HCT116 (cell line): ENCODE results near the gene APOL3.

Source experiments
- RAD21 ChIP-seq: IDR thresholded peaks from 2 replicates; pipeline ENCODE4 v1.6.1; 2012; ENCODE audit warnings: low read depth, mild to moderate bottlenecking
- TF ChIP-seq, protein P1 (sequence below), 3 experiments: fragments of 200-600 bp in 1 of 3; sonication (generic) in 1 of 3; IDR thresholded peaks in 2 of 3; conservative IDR thresholded peaks in 1 of 3; 2 replicates each; pipeline ENCODE4 v1.5.1; 2012 to 2017; ENCODE audit warnings: low read depth in 2 of 3, low read length in 2 of 3, antibody characterized with exemption in 1 of 3, borderline replicate concordance in 1 of 3, control low read depth in 1 of 3, mild to moderate bottlenecking in 1 of 3, mixed read lengths in 1 of 3, mixed run types in 1 of 3, moderate library complexity in 1 of 3; ENCODE audit not compliant: insufficient read depth in 1 of 3

GRCh38 chr22:36100134-36100824 is 60.3 kb downstream of the APOL3 start:
- TF ChIP-seq, protein P1, sequence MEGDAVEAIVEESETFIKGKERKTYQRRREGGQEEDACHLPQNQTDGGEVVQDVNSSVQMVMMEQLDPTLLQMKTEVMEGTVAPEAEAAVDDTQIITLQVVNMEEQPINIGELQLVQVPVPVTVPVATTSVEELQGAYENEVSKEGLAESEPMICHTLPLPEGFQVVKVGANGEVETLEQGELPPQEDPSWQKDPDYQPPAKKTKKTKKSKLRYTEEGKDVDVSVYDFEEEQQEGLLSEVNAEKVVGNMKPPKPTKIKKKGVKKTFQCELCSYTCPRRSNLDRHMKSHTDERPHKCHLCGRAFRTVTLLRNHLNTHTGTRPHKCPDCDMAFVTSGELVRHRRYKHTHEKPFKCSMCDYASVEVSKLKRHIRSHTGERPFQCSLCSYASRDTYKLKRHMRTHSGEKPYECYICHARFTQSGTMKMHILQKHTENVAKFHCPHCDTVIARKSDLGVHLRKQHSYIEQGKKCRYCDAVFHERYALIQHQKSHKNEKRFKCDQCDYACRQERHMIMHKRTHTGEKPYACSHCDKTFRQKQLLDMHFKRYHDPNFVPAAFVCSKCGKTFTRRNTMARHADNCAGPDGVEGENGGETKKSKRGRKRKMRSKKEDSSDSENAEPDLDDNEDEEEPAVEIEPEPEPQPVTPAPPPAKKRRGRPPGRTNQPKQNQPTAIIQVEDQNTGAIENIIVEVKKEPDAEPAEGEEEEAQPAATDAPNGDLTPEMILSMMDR (IDR thresholded peaks at IDR 0.05 in 2 of 3, conservative IDR thresholded peaks at IDR 0.05 in 1 of 3; ENCODE audit: borderline replicate concordance in 1 of 3, insufficient read depth in 1 of 3, low read depth in 2 of 3, low read length in 2 of 3) = no peak
- no peak for TF ChIP-seq RAD21
